H9 (cell line): ENCODE results near the gene DENND6A. TPM values are rescaled to one million over a fixed set of nuclear protein-coding genes. Genes with fewer than 3 reads are reported as not detected.

ENCODE experiments used
- DNase-seq: peaks from one replicate; pipeline ENCODE4 v3.0.0-alpha.2; 2017
- H2AFZ ChIP-seq: one replicate; pipeline ENCODE4 v1.6.1; 2013; ENCODE audit warnings: mild to moderate bottlenecking, low read length, control low read depth, moderate library complexity
- H2AK5ac ChIP-seq: 2 replicates; pipeline ENCODE4 v1.6.1; 2013; ENCODE audit warnings: low read length, control low read depth, mixed read lengths; ENCODE audit not compliant: insufficient read length
- H2BK120ac ChIP-seq: one replicate; pipeline ENCODE4 v1.6.1; 2013; ENCODE audit warnings: low read depth, mild to moderate bottlenecking, low read length, control low read depth, inconsistent platforms; ENCODE audit not compliant: poor library complexity, severe bottlenecking
- H2BK12ac ChIP-seq: 2 replicates; pipeline ENCODE4 v1.6.1; 2013; ENCODE audit warnings: low read length, control low read depth, mixed read lengths, low read depth; ENCODE audit not compliant: insufficient read length
- H2BK15ac ChIP-seq: 2 replicates; pipeline ENCODE4 v1.6.1; 2013; ENCODE audit warnings: low read depth, low read length, control low read depth
- H2BK20ac ChIP-seq: one replicate; pipeline ENCODE4 v1.6.1; 2013; ENCODE audit warnings: low read depth, mild to moderate bottlenecking, low read length, control low read depth, inconsistent platforms; ENCODE audit not compliant: poor library complexity, severe bottlenecking
- H2BK5ac ChIP-seq: 2 replicates; pipeline ENCODE4 v1.6.1; 2013; ENCODE audit warnings: low read length, control low read depth, mixed read lengths; ENCODE audit not compliant: insufficient read length
- H3K14ac ChIP-seq: 2 replicates; pipeline ENCODE4 v1.6.1; 2013; ENCODE audit warnings: low read length, control low read depth; ENCODE audit not compliant: insufficient read depth
- H3K18ac ChIP-seq: 2 replicates; pipeline ENCODE4 v1.6.1; 2013; ENCODE audit warnings: low read depth, mild to moderate bottlenecking, mixed read lengths, low read length, control low read depth; ENCODE audit not compliant: insufficient read length
- H3K23ac ChIP-seq: 2 replicates; pipeline ENCODE4 v1.6.1; 2013; ENCODE audit warnings: low read length, control low read depth, mixed read lengths, low read depth; ENCODE audit not compliant: insufficient read length
- H3K23me2 ChIP-seq: 2 replicates; pipeline ENCODE4 v1.6.1; 2013; ENCODE audit warnings: low read depth, mild to moderate bottlenecking, mixed read lengths, low read length, control low read depth; ENCODE audit not compliant: insufficient read length, poor library complexity, severe bottlenecking
- H3K27ac ChIP-seq: 2 replicates; pipeline ENCODE4 v1.5.1; 2013; ENCODE audit warnings: low read length, control low read depth, mixed read lengths, low read depth; ENCODE audit not compliant: insufficient read length
- H3K27me3 ChIP-seq: 2 replicates; pipeline ENCODE4 v1.6.1; 2013; ENCODE audit warnings: low read length, control low read depth, inconsistent platforms; ENCODE audit not compliant: insufficient read depth
- H3K4ac ChIP-seq: 2 replicates; pipeline ENCODE4 v1.6.1; 2013; ENCODE audit warnings: low read depth, mild to moderate bottlenecking, control low read depth, inconsistent platforms, low read length, moderate library complexity
- H3K4me1 ChIP-seq: 2 replicates; pipeline ENCODE4 v1.6.1; 2013; ENCODE audit warnings: low read length, control low read depth, inconsistent platforms; ENCODE audit not compliant: insufficient read depth
- H3K4me2 ChIP-seq: 2 replicates; pipeline ENCODE4 v1.6.1; 2013; ENCODE audit warnings: low read length, control low read depth, mixed read lengths; ENCODE audit not compliant: insufficient read length, insufficient read depth
- H3K56ac ChIP-seq: 2 replicates; pipeline ENCODE4 v1.6.1; 2013; ENCODE audit warnings: low read depth, mild to moderate bottlenecking, mixed read lengths, low read length, control low read depth; ENCODE audit not compliant: insufficient read length
- H3K79me1 ChIP-seq: 2 replicates; pipeline ENCODE4 v1.6.1; 2013; ENCODE audit warnings: low read depth, mild to moderate bottlenecking, moderate library complexity, low read length, control low read depth, inconsistent platforms; ENCODE audit not compliant: insufficient read depth, poor library complexity, severe bottlenecking
- H3K79me2 ChIP-seq: 2 replicates; pipeline ENCODE4 v1.6.1; 2013; ENCODE audit warnings: low read length, control low read depth, inconsistent platforms; ENCODE audit not compliant: insufficient read depth
- H3K9ac ChIP-seq: 2 replicates; pipeline ENCODE4 v1.6.1; 2013; ENCODE audit warnings: low read length, control low read depth, mixed read lengths; ENCODE audit not compliant: insufficient read length; ENCODE audit errors: extremely low read depth
- H3K9me3 ChIP-seq: one replicate; pipeline ENCODE4 v1.6.1; 2013; ENCODE audit warnings: low read depth, low read length, inconsistent platforms; ENCODE audit not compliant: control insufficient read depth
- H3T11ph ChIP-seq: one replicate; pipeline ENCODE4 v1.6.1; 2013; ENCODE audit warnings: mild to moderate bottlenecking, low read length, control low read depth, inconsistent platforms
- H4K20me1 ChIP-seq: one replicate; pipeline ENCODE4 v1.6.1; 2013; ENCODE audit not compliant: control insufficient read depth, insufficient read length, insufficient read depth
- H4K5ac ChIP-seq: 2 replicates; pipeline ENCODE4 v1.6.1; 2013; ENCODE audit warnings: low read depth, mild to moderate bottlenecking, mixed read lengths, low read length, control low read depth; ENCODE audit not compliant: insufficient read length
- H4K8ac ChIP-seq: replicated peaks from 2 replicates; pipeline ENCODE4 v1.6.1; 2013; ENCODE audit warnings: low read length, control low read depth, mixed read lengths, low read depth; ENCODE audit not compliant: insufficient read length
- H4K91ac ChIP-seq: 2 replicates; pipeline ENCODE4 v1.6.1; 2013; ENCODE audit warnings: low read depth, mild to moderate bottlenecking, moderate library complexity, mixed read lengths, low read length, control low read depth; ENCODE audit not compliant: insufficient read length
- H3K27ac Mint-ChIP-seq, 3 experiments: 2 replicates in 2 of 3; 3 replicates in 1 of 3; pipeline ENCODE4 v1.8.0; 2020 to 2021; ENCODE audit warnings: mixed read lengths in 3 of 3, mild to moderate bottlenecking in 1 of 3, moderate library complexity in 1 of 3
- H3K27me3 Mint-ChIP-seq: 2 replicates; pipeline ENCODE4 v1.8.0; 2021; ENCODE audit warnings: low read depth, mild to moderate bottlenecking, moderate library complexity, mixed read lengths
- H3K36me3 Mint-ChIP-seq, 3 experiments: 2 replicates in 2 of 3; 3 replicates in 1 of 3; pipeline ENCODE4 v1.8.0; 2020 to 2021; ENCODE audit warnings: low read depth in 3 of 3, mixed read lengths in 3 of 3; ENCODE audit not compliant: insufficient read depth in 1 of 3
- H3K4me1 Mint-ChIP-seq, 2 experiments: 2 replicates each; pipeline ENCODE4 v1.8.0; 2020; ENCODE audit warnings: mixed read lengths in 2 of 2
- H3K4me3 Mint-ChIP-seq, 2 experiments: 2 replicates in 1 of 2; 3 replicates in 1 of 2; pipeline ENCODE4 v1.8.0; 2020 to 2021; ENCODE audit warnings: mild to moderate bottlenecking in 2 of 2, mixed read lengths in 2 of 2, moderate library complexity in 1 of 2
- H3K9me3 Mint-ChIP-seq, 2 experiments: 2 replicates in 1 of 2; 3 replicates in 1 of 2; pipeline ENCODE4 v1.8.0; 2020; ENCODE audit warnings: mild to moderate bottlenecking in 2 of 2, mixed read lengths in 2 of 2, moderate library complexity in 1 of 2
- WGBS: extraction: QIAGEN DNeasy Blood & Tissue Kit; methylation state at CpG from one replicate; pipeline ENCODE4 v1.1.7; 2013; ENCODE audit warnings: missing lambda C conversion rate, low lambda C conversion rate, mixed read lengths; ENCODE audit not compliant: insufficient read length; ENCODE audit errors: extremely low coverage; 5-methylcytosine and 5-hydroxymethylcytosine counted together
- total RNA-seq: library from RNA; stranded (reverse); gene quantifications from 2 replicates; pipeline ENCODE4 v1.2.1, GENCODE V29; 2021
- TF ChIP-seq, protein P1 (sequence below): fragments of 200-600 bp; sonication (generic); conservative IDR thresholded peaks from 3 replicates; pipeline ENCODE4 v1.8.0; 2021; ENCODE audit warnings: antibody characterized with exemption, mild to moderate bottlenecking

Gene DENND6A
- total RNA-seq, 1 experiment from 2014 or later = 13.2 TPM

DNA sequence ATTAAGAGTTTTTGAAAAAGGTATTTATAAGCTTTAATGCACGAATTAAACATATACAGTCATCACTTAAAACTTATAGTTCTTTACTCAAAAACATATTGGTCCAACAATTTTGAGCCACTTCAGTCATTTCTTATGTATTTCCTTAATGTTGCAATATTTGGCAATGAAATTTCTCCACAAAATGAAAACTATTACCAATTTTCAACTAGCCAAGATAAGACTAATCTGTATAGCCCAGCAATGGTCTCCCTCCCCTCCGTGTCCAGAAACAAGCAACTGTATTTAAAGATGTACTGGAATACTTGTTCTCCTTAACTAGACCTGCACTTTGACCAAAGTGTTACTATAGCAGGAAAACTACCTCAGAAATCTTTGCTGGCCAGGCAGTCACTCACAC, 105.0 kb downstream of the DENND6A start:
- H3K27me3 ChIP-seq = no peaks in the 10 kb centered on the region
- no peak overlapping the region for H3K4me2 ChIP-seq
- peaks cover 32% of the 10 kb centered on the region; the same call in 1 of the 2 replicates for H3K79me2 ChIP-seq
- no peaks in the 10 kb centered on the region for H3K9me3 ChIP-seq
- no peak overlapping the region for H3K27ac ChIP-seq
- H4K91ac ChIP-seq = no peak overlapping the region
- H2BK12ac ChIP-seq = no peak overlapping the region
- H2AFZ ChIP-seq = no peak overlapping the region
- no peak overlapping the region for H2BK120ac ChIP-seq
- no peak overlapping the region for H2BK5ac ChIP-seq
- H3K79me1 ChIP-seq = peaks cover 3% of the 10 kb centered on the region
- H3K36me3 Mint-ChIP-seq = peaks cover 7 to 19% (median 12%) of the 10 kb centered on the region in 3 experiments; a peak in 6 of 7 replicates
- no CpG with 5 or more reads among the region's 2 CpGs for WGBS
- H3T11ph ChIP-seq = no peak overlapping the region
- no peak for DNase-seq
- H3K23me2 ChIP-seq = no peaks in the 10 kb centered on the region
- H3K56ac ChIP-seq = no peak overlapping the region
- H3K4me1 ChIP-seq = no peaks in the 10 kb centered on the region
- no peak overlapping the region for H2BK15ac ChIP-seq
- no peak overlapping the region for H3K4me3 Mint-ChIP-seq
- no peak overlapping the region for H3K23ac ChIP-seq
- no peak overlapping the region for H2BK20ac ChIP-seq
- H3K14ac ChIP-seq = no peak overlapping the region
- H4K8ac ChIP-seq = no peak overlapping the region
- peaks cover 0 to 7% of the 10 kb centered on the region in 2 experiments; a peak in 1 of 4 replicates for H3K4me1 Mint-ChIP-seq
- H3K4ac ChIP-seq = no peak overlapping the region
- H3K18ac ChIP-seq = no peak overlapping the region
- H3K27me3 Mint-ChIP-seq = no peaks in the 10 kb centered on the region
- no peaks in the 10 kb centered on the region for H3K9me3 Mint-ChIP-seq
- no peak overlapping the region for H3K27ac Mint-ChIP-seq
- H4K5ac ChIP-seq = no peak overlapping the region
- H4K20me1 ChIP-seq = no peaks in the 10 kb centered on the region
- TF ChIP-seq, protein P1, sequence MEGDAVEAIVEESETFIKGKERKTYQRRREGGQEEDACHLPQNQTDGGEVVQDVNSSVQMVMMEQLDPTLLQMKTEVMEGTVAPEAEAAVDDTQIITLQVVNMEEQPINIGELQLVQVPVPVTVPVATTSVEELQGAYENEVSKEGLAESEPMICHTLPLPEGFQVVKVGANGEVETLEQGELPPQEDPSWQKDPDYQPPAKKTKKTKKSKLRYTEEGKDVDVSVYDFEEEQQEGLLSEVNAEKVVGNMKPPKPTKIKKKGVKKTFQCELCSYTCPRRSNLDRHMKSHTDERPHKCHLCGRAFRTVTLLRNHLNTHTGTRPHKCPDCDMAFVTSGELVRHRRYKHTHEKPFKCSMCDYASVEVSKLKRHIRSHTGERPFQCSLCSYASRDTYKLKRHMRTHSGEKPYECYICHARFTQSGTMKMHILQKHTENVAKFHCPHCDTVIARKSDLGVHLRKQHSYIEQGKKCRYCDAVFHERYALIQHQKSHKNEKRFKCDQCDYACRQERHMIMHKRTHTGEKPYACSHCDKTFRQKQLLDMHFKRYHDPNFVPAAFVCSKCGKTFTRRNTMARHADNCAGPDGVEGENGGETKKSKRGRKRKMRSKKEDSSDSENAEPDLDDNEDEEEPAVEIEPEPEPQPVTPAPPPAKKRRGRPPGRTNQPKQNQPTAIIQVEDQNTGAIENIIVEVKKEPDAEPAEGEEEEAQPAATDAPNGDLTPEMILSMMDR = no peak
- H3K9ac ChIP-seq = no peak overlapping the region
- H2AK5ac ChIP-seq = no peak overlapping the region
